ENCODE measurements around the gene MAP3K20.

The MAP3K20 gene

DNA sequence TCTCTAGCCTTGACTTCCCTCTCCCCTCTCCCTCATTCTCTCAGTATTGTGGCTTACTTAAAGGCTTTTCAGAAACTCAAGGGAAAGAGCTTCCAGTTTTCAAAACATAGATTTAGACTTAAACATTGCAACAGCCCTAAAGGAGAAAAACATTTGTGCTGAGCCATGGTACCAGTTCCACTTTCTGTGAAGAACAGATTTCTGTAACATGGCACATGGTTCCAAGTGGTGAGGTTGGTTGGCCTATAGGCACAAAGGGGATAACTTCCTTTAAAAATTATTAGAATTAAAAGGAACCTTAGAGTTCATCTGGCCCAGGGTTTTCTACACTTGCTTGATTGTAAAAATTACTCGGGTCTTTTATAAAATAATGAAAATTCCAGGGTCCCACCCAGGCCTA lies 140.4 kb downstream of the MAP3K20 start:
- H3K27ac ChIP-seq: no peak overlapping the region

DNA sequence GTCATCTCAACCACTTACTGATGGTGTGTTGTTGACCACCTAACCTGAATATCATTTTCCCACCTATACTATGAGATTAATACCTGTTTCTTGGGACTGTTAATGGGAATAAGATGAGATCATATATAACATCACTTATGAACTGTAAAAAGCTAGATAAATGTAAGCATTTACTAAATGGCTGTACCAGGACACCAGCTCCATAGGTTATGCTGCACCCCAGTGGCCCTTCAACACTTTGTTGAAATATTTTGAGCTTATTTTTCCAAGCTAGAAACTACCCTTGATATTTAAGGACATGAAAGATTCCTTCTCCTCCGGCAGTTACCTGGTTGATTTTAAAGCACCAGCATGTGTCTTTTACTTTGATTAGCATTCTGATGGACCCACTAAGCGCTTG lies 141.0 kb downstream of the MAP3K20 start:
- Histone ChIP-seq H3K4me3 (no peak overlapping the region), H3K27ac (no peak overlapping the region)

More for the DNA sequence above, 140.4 kb downstream of the MAP3K20 start:
- no peak overlapping the region for H3K4me3 ChIP-seq

DNA sequence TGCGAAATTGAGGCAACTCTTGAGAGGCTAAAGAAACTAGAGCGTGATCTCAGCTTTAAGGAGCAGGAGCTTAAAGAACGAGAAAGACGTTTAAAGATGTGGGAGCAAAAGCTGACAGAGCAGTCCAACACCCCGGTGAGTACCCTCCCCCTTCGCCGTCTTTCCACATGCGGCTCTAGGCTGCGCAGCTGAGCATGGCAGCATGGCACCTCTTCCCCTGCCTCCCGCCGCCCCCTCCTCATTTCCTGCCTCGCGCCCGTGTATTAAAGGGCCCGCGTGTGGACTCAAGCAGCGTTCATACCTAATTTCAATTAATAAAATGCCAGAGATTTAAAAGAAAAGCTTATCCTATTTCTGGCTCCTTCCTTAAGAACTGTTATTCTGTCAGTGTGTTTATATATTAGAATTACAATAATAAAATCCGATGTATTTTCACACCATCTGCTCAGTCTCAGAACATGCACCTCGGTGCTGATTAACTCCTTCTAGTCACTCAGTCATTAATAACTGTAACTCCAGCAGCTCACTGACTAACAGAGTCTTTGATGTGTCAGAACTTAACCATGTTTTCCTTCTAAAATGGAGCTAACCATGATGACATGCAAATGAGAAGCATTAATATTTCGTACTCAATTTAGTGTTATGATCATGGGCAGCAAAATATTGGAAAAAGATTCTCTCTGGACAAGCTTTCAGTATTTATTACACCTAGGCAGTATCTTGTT lies 141.6 kb downstream of the MAP3K20 start:
- H3K4me3 ChIP-seq: no peak overlapping the region
- H3K27ac ChIP-seq: no peak overlapping the region

- no peak overlapping the region for H3K4me3 ChIP-seq
Observed at GRCh38 chr2:173218326-173219056, 142.8 kb downstream of the MAP3K20 start.

DNA sequence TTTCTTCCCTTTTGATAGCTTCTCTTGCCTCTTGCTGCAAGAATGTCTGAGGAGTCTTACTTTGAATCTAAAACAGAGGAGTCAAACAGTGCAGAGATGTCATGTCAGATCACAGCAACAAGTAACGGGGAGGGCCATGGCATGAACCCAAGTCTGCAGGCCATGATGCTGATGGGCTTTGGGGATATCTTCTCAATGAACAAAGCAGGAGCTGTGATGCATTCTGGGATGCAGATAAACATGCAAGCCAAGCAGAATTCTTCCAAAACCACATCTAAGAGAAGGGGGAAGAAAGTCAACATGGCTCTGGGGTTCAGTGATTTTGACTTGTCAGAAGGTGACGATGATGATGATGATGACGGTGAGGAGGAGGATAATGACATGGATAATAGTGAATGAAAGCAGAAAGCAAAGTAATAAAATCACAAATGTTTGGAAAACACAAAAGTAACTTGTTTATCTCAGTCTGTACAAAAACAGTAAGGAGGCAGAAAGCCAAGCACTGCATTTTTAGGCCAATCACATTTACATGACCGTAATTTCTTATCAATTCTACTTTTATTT lies 145.6 kb downstream of the MAP3K20 start:
- Histone ChIP-seq H3K4me3 (no peak overlapping the region), H3K27ac (no peak overlapping the region)

More at GRCh38 chr2:173218326-173219056, 142.8 kb downstream of the MAP3K20 start:
- H3K27ac ChIP-seq: peak overlapping the region in 4 of 21 experiments; percentile 0 to 52 (median 23)

GRCh38 chr2:173221937-173222594 lies 146.4 kb downstream of the MAP3K20 start:
- H3K4me3 ChIP-seq: no peak overlapping the region
- H3K27ac ChIP-seq: no peak overlapping the region

GRCh38 chr2:173223871-173224270 lies 148.2 kb downstream of the MAP3K20 start:
- Histone ChIP-seq H3K4me3 (no peak overlapping the region), H3K27ac (no peak overlapping the region)

GRCh38 chr2:173226899-173227698 lies 151.5 kb downstream of the MAP3K20 start:
- Histone ChIP-seq H3K27ac (no peak overlapping the region), H3K4me3 (no peak overlapping the region)

DNA sequence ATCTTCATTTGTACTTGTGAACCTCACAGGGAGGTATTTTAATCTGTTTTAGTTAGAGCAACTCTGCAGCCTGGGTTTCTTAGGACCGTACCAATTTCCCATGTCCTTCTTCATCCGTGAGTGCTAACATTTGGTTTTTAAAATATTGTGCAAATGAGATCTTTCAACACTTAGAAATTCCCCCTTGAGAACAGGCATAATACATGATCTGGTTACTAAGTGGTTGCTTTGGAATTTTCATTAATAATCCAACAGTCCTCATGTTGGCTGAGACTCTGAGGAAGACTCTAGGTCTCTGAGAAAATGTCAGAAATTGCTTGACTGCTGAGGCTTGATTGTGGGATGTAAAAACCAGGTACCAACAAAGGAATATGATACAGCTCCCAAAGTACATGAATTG lies 153.4 kb downstream of the MAP3K20 start:
- no peak overlapping the region for H3K27ac ChIP-seq
- H3K4me3 ChIP-seq: no peak overlapping the region

DNA sequence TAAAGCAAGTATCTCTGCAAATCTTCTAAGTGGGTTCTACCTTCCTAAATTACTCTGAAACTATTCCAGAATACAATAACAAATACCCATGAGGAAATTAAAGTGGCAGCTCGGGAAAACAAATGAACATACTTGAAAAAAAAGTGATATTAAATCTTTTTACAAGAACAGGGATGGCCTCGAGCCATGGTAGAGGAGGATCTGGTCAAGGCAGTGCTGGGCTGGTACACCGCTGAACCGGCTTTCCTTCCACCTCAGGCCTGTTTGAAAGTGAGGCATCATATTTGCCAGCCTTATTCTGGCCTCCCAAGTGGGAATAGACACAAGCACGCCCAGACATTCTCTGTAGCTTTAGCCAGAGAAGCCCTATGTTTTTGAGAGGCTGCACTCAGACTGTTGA lies 154.5 kb downstream of the MAP3K20 start:
- Histone ChIP-seq H3K27ac (no peak overlapping the region), H3K4me3 (no peak overlapping the region)

DNA sequence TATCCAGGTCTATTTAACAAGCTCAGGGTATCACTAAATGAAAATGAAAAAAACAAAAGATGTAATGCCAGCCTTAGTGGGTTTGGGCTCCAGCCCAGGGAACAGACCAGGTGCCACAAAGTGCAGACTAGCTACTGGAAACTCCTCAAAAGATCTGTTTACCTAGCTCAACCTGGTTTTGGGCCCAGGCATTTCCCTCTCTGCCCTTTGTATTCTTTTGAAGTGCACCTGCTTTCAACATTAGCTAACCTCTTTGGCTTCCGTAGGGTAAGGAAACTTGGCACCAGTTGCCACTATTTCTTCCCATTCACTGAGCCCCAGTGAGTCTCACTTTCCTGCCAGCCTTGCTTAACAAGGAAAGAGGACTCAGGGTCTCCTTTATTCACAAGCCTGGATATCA lies 155.4 kb downstream of the MAP3K20 start:
- Histone ChIP-seq H3K27ac (no peak overlapping the region), H3K4me3 (no peak overlapping the region)

- Histone ChIP-seq H3K27ac (no peak overlapping the region), H3K4me3 (no peak overlapping the region)
Observed at GRCh38 chr2:173231465-173231864, 155.8 kb downstream of the MAP3K20 start.

DNA sequence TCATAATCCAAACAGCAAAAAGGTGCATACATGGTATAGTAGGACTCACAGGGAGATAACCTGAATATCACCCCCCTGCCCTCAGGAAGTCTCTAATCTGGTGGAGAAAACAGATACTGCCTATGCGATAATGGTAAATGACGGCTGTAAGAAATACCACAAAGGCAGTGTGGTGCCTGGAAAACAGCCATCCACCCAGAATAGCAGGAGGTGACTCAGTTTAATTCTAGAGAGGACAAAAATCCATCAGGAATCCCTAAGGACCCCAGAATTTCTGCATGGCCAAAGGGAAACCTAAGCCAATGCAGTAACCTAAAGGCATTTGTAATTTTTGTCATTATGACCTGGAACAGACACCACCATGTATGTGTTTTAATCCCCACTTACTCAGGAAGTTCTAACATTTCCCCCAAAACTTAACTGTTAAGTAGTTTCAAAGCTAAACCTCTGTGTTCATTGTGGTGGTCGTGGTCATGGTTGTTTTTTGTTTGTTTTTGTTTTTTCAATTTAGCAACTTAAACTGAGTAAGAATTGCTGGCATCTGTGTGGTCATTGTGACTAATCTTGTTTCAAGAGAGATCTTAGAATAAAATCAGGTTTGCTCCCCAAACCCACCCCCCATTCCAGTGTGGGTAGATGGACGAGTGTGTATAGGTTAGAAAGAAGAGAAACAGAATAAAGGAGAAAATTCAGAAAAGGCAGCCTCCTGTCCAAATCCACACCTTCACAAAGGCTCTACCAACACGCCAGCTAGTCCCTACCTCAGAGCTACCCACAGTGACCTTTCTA lies 157.5 kb downstream of the MAP3K20 start:
- no peak overlapping the region for H3K4me3 ChIP-seq

DNA sequence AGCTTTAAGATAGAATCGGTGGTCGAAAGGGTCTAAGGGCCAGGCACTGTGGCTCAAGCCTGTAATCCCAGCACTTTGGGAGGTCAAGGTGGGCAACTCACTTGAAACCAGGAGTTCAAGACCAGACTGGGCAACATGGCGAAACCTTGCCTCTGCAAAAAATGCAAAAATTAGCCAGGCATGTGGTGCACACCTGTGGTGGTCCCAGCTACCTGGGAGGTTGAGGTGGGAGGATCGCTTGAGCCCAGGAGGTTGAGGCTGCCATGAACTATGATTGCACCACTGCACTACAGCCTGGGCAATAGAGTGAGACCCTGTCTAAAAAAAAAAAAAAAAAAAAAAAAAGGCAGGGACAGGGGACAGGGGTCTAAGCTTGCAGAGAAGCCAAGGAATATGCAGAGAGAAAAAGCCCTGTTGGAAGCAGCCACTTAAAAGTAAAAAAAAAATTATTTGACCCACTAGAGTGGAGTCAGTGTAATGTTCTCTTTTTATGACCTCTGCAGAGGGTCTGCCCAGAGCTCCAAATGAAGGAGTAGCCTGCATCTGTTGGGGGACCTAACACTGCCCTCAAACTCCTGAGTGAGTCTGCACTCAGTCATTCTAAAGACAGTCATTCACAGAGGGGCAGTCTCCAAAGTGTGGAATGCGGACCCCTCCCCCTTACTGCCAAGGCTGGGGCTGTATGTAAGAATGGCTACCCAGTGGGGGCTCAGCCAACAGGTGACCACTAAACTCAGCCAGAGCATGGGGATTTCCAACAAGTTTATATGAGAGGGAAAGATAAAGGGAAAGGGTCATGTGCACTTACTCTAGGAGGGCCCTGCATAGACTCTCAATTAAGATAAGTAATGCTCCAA lies 160.5 kb downstream of the MAP3K20 start:
- no peak overlapping the region for H3K27ac ChIP-seq

More for the DNA sequence above, 157.5 kb downstream of the MAP3K20 start:
- no peak overlapping the region for H3K27ac ChIP-seq

GRCh38 chr2:173238385-173238784 lies 162.7 kb downstream of the MAP3K20 start:
- H3K27ac ChIP-seq: no peak overlapping the region
- no peak overlapping the region for H3K4me3 ChIP-seq

More for the DNA sequence above, 160.5 kb downstream of the MAP3K20 start:
- H3K4me3 ChIP-seq: no peak overlapping the region

GRCh38 chr2:173238831-173239230 lies 163.2 kb downstream of the MAP3K20 start:
- H3K27ac ChIP-seq: no peak overlapping the region
- H3K4me3 ChIP-seq: no peak overlapping the region

GRCh38 chr2:173239644-173240043 lies 164.0 kb downstream of the MAP3K20 start:
- Histone ChIP-seq H3K4me3 (no peak overlapping the region), H3K27ac (no peak overlapping the region)

- no peak overlapping the region for H3K4me3 ChIP-seq
- no peak overlapping the region for H3K27ac ChIP-seq
Observed at GRCh38 chr2:173240083-173240482, 164.4 kb downstream of the MAP3K20 start.
